HG02938 (cell line): ENCODE results near the gene GNL2.
"Not testable (repeated sequence)": the region's sequence is repeated elsewhere in the genome, so short reads cannot be mapped to it uniquely, and the experiment has no call there.

Experiments
- ATAC-seq: cut with Tn5 transposase; IDR thresholded peaks from one replicate; pipeline ENCODE4 v1.9.1; 2021; ENCODE audit warnings: mild to moderate bottlenecking, moderate library complexity; ENCODE audit not compliant: unreplicated experiment

The GNL2 gene

GRCh38 chr1:37560401-37561132, 35.2 kb downstream of the GNL2 start:
- ATAC-seq, result no peak

GRCh38 chr1:37559957-37560379, 35.8 kb downstream of the GNL2 start:
- ATAC-seq, result not testable (repeated sequence)

GRCh38 chr1:37559080-37559479, 36.7 kb downstream of the GNL2 start:
- no peak for ATAC-seq

GRCh38 chr1:37558411-37558810, 37.3 kb downstream of the GNL2 start:
- ATAC-seq, result no peak

GRCh38 chr1:37557402-37557801, 38.3 kb downstream of the GNL2 start:
- no peak for ATAC-seq

- no peak for ATAC-seq
Measured at GRCh38 chr1:37556712-37557196, 39.0 kb downstream of the GNL2 start, which contains the start of gene DNALI1. TSS of gene DNALI1 (plus strand) at chr1:37556940. CDS start at chr1:37556995, 55 bp downstream.

- peak; percentile 77 for ATAC-seq
Measured at GRCh38 chr1:37553927-37554808, 41.6 kb downstream of the GNL2 start, which contains the start of gene SNIP1. TSS of gene SNIP1 (minus strand) at chr1:37554293. CDS start at chr1:37554229, 64 bp downstream.

GRCh38 chr1:37553598-37553926, 42.2 kb downstream of the GNL2 start:
- no peak for ATAC-seq

GRCh38 chr1:37549341-37549740, 46.4 kb downstream of the GNL2 start:
- no peak for ATAC-seq

GRCh38 chr1:37545019-37545418, 50.7 kb downstream of the GNL2 start:
- ATAC-seq, result no peak

- ATAC-seq, result no peak
Measured at GRCh38 chr1:37544530-37544929, 51.2 kb downstream of the GNL2 start.

GRCh38 chr1:37540036-37540785, 55.5 kb downstream of the GNL2 start:
- no peak for ATAC-seq

- not testable (repeated sequence) for ATAC-seq
Measured at GRCh38 chr1:37539154-37539553, 56.6 kb downstream of the GNL2 start.

GRCh38 chr1:37537378-37537777, 58.4 kb downstream of the GNL2 start:
- no peak for ATAC-seq

- ATAC-seq, result no peak
Measured at GRCh38 chr1:37533317-37534093, 62.2 kb downstream of the GNL2 start.

GRCh38 chr1:37532418-37533156, 63.1 kb downstream of the GNL2 start:
- ATAC-seq, result not testable (repeated sequence)

GRCh38 chr1:37529888-37530287, 65.8 kb downstream of the GNL2 start:
- ATAC-seq, result not testable (repeated sequence)

GRCh38 chr1:37519613-37520012, 76.1 kb downstream of the GNL2 start:
- no peak for ATAC-seq

- not testable (repeated sequence) for ATAC-seq
Measured at GRCh38 chr1:37518929-37519328, 76.8 kb downstream of the GNL2 start.
